Activated naive CD8-positive, alpha-beta T cell treated with anti-CD3 and anti-CD28 coated beads, Interleukin-2, amount 50 U/mL, for 16 hours (primary cell): Measurements from ENCODE around the gene CDKN2B.

Experiments used
- DNase-seq: peaks from one replicate; pipeline ENCODE4 v3.0.0-alpha.2; 2020; ENCODE audit warnings: low read depth, low spot score

The CDKN2B gene

GRCh38 chr9:21994556-21995005 is 14.5 kb downstream of the CDKN2B start, which contains the start of gene CDKN2B-AS1:
CDKN2B-AS1 (plus strand) TSS chr9:21994791.
- no peak for DNase-seq

GRCh38 chr9:21993893-21994555 is 15.1 kb downstream of the CDKN2B start, which contains the start of gene CDKN2A:
CDKN2A (minus strand) TSS chr9:21994392.
- DNase-seq, result no peak

GRCh38 chr9:21993007-21993406 is 16.1 kb downstream of the CDKN2B start:
- DNase-seq, result no peak

- no peak for DNase-seq
These were observed 17.8 kb downstream of the CDKN2B start for GRCh38 chr9:21991072-21991959.

- DNase-seq, result no peak
These were observed 19.5 kb downstream of the CDKN2B start for GRCh38 chr9:21989440-21990189.

GRCh38 chr9:21988056-21988990 is 20.8 kb downstream of the CDKN2B start:
- no peak for DNase-seq

GRCh38 chr9:21985964-21986667 is 23.0 kb downstream of the CDKN2B start:
- no peak for DNase-seq

- no peak for DNase-seq
These were observed 25.0 kb downstream of the CDKN2B start for GRCh38 chr9:21984101-21984500.

- DNase-seq, result no peak
These were observed 25.6 kb downstream of the CDKN2B start for GRCh38 chr9:21983561-21983935.

GRCh38 chr9:21982861-21983560 is 26.1 kb downstream of the CDKN2B start:
- no peak for DNase-seq

- no peak for DNase-seq
These were observed 26.7 kb downstream of the CDKN2B start for GRCh38 chr9:21982391-21982790.

GRCh38 chr9:21976334-21976875 is 32.7 kb downstream of the CDKN2B start:
- no peak for DNase-seq

- no peak for DNase-seq
These were observed 34.2 kb downstream of the CDKN2B start for GRCh38 chr9:21974722-21975409.

- DNase-seq, result no peak
These were observed 34.8 kb downstream of the CDKN2B start for GRCh38 chr9:21974343-21974721.

- no peak for DNase-seq
These were observed 36.7 kb downstream of the CDKN2B start for GRCh38 chr9:21972361-21972760.

- no peak for DNase-seq
These were observed 38.1 kb downstream of the CDKN2B start for GRCh38 chr9:21970800-21971640.

- DNase-seq, result no peak
These were observed 38.9 kb downstream of the CDKN2B start for GRCh38 chr9:21969951-21970799.
